Astrocyte (in vitro differentiated cells and primary cell): Measurements from ENCODE around the gene TRIM59. TPM values are rescaled to one million over a fixed set of nuclear protein-coding genes. Genes with fewer than 3 reads are reported as not detected.

Experiments
- DNase-seq: peaks from one replicate; pipeline ENCODE4 v3.0.0-alpha.2; 2010; ENCODE audit warnings: low read depth
- FAIRE-seq: peaks from 2 replicates; lab custom pipeline; 2011; peaks lifted over from hg19 to GRCh38; lab: Jason Lieb, UNC
- H2AFZ ChIP-seq: 2 replicates; pipeline ENCODE4 v1.6.0; 2012; ENCODE audit warnings: low read depth, low read length, inconsistent platforms
- H3K27ac ChIP-seq: 2 replicates; pipeline ENCODE4 v1.5.1; 2011; ENCODE audit warnings: low read depth, low read length, inconsistent platforms
- H3K27me3 ChIP-seq: 2 replicates; pipeline ENCODE4 v1.6.0; 2011; ENCODE audit warnings: low read length, inconsistent platforms; ENCODE audit not compliant: insufficient read depth
- H3K36me3 ChIP-seq: 2 replicates; pipeline ENCODE4 v1.5.1; 2011; ENCODE audit warnings: low read length, inconsistent platforms; ENCODE audit not compliant: insufficient read depth
- H3K4me1 ChIP-seq: 2 replicates; pipeline ENCODE4 v1.5.1; 2011; ENCODE audit warnings: low read length, inconsistent platforms; ENCODE audit not compliant: insufficient read depth
- H3K4me2 ChIP-seq: 2 replicates; pipeline ENCODE4 v1.6.0; 2012; ENCODE audit warnings: low read length, inconsistent platforms
- H3K4me3 ChIP-seq: 2 replicates; pipeline ENCODE4 v1.5.1; 2011; ENCODE audit warnings: low read depth, mild to moderate bottlenecking, low read length, inconsistent platforms; ENCODE audit not compliant: insufficient read depth
- H3K79me2 ChIP-seq: 2 replicates; pipeline ENCODE4 v1.6.0; 2012; ENCODE audit warnings: mild to moderate bottlenecking, low read length, inconsistent platforms; ENCODE audit not compliant: insufficient read depth
- H3K9ac ChIP-seq: 2 replicates; pipeline ENCODE4 v1.6.0; 2012; ENCODE audit warnings: mild to moderate bottlenecking, low read length, inconsistent platforms
- H3K9me3 ChIP-seq: 2 replicates; pipeline ENCODE4 v1.5.1; 2012; ENCODE audit warnings: low read depth, mild to moderate bottlenecking, low read length, inconsistent platforms; ENCODE audit not compliant: insufficient read depth
- H4K20me1 ChIP-seq: 2 replicates; pipeline ENCODE4 v1.6.0; 2012; ENCODE audit warnings: low read length, inconsistent platforms; ENCODE audit not compliant: insufficient read depth
- H3K27ac Mint-ChIP-seq: one replicate; pipeline ENCODE4 v1.8.0; 2021; ENCODE audit warnings: mild to moderate bottlenecking, mixed read lengths; ENCODE audit not compliant: unreplicated experiment
- H3K27me3 Mint-ChIP-seq: one replicate; pipeline ENCODE4 v1.8.0; 2021; ENCODE audit warnings: low read depth, mixed read lengths; ENCODE audit not compliant: unreplicated experiment
- H3K36me3 Mint-ChIP-seq: one replicate; pipeline ENCODE4 v1.8.0; 2021; ENCODE audit warnings: low read depth, mixed read lengths; ENCODE audit not compliant: unreplicated experiment
- H3K4me1 Mint-ChIP-seq: one replicate; pipeline ENCODE4 v1.8.0; 2021; ENCODE audit warnings: low read depth, mixed read lengths; ENCODE audit not compliant: unreplicated experiment
- H3K4me3 Mint-ChIP-seq: one replicate; pipeline ENCODE4 v1.8.0; 2021; ENCODE audit warnings: mild to moderate bottlenecking, moderate library complexity, mixed read lengths; ENCODE audit not compliant: unreplicated experiment
- H3K9me3 Mint-ChIP-seq: one replicate; pipeline ENCODE4 v1.8.0; 2021; ENCODE audit warnings: mild to moderate bottlenecking, mixed read lengths; ENCODE audit not compliant: unreplicated experiment
- EZH2 ChIP-seq: IDR thresholded peaks from 2 replicates; pipeline ENCODE4 v1.6.1; 2012; ENCODE audit warnings: mild to moderate bottlenecking, low read length, inconsistent platforms; ENCODE audit not compliant: insufficient read depth
- total RNA-seq: library from RNA; stranded (reverse); gene quantifications from 2 replicates; pipeline ENCODE4 v1.2.1, GENCODE V29; 2021
- TF ChIP-seq, protein P1 (sequence below): IDR thresholded peaks from 2 replicates; pipeline ENCODE4 v1.5.1; 2011; ENCODE audit warnings: low read depth, mild to moderate bottlenecking, inconsistent platforms, low read length, moderate library complexity; ENCODE audit not compliant: insufficient read depth

The TRIM59 gene
- total RNA-seq, 1 donor from 2014 or later = 20.6 TPM

DNA sequence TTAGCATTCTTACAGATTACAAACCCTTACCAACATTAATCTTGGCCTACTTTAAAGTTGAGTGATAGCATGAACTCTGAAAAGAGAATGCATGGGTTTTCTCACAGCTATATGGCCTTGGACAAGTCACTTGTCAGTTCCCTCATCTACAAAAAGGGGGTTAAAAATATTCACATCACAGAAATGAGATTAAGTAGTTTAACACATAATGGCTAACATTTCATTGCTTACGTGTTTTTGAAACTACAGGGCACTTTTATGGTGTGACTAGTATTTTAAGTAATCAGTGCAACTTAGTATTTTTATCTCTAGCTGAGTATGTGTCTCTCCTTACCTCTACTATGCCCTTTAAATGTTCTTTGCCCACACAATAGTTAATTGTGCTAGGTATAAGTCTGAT lies 13.8 kb downstream of the TRIM59 start:
- H2AFZ ChIP-seq = no peak overlapping the region
- Mint-ChIP-seq H3K4me1 (peaks cover 3% of the 10 kb centered on the region), H3K4me3 (no peak overlapping the region), H3K36me3 (peaks cover 8% of the 10 kb centered on the region), H3K27me3 (no peaks in the 10 kb centered on the region), H3K27ac (no peak overlapping the region), H3K9me3 (no peaks in the 10 kb centered on the region)
- H3K9ac ChIP-seq = no peak overlapping the region
- peaks cover 5% of the 10 kb centered on the region for H4K20me1 ChIP-seq
- TF ChIP-seq, protein P1, sequence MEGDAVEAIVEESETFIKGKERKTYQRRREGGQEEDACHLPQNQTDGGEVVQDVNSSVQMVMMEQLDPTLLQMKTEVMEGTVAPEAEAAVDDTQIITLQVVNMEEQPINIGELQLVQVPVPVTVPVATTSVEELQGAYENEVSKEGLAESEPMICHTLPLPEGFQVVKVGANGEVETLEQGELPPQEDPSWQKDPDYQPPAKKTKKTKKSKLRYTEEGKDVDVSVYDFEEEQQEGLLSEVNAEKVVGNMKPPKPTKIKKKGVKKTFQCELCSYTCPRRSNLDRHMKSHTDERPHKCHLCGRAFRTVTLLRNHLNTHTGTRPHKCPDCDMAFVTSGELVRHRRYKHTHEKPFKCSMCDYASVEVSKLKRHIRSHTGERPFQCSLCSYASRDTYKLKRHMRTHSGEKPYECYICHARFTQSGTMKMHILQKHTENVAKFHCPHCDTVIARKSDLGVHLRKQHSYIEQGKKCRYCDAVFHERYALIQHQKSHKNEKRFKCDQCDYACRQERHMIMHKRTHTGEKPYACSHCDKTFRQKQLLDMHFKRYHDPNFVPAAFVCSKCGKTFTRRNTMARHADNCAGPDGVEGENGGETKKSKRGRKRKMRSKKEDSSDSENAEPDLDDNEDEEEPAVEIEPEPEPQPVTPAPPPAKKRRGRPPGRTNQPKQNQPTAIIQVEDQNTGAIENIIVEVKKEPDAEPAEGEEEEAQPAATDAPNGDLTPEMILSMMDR = no peak
- no peak for TF ChIP-seq EZH2
- H3K27ac ChIP-seq = no peak overlapping the region
- H3K9me3 ChIP-seq = no peaks in the 10 kb centered on the region
- H3K27me3 ChIP-seq = no peaks in the 10 kb centered on the region
- DNase-seq (no peak), FAIRE-seq (no peak)
- no peak overlapping the region for H3K4me2 ChIP-seq
- peaks cover 84% of the 10 kb centered on the region for H3K79me2 ChIP-seq
- H3K4me1 ChIP-seq = no peaks in the 10 kb centered on the region
- peaks cover 42% of the 10 kb centered on the region for H3K36me3 ChIP-seq
- H3K4me3 ChIP-seq = no peak overlapping the region

DNA sequence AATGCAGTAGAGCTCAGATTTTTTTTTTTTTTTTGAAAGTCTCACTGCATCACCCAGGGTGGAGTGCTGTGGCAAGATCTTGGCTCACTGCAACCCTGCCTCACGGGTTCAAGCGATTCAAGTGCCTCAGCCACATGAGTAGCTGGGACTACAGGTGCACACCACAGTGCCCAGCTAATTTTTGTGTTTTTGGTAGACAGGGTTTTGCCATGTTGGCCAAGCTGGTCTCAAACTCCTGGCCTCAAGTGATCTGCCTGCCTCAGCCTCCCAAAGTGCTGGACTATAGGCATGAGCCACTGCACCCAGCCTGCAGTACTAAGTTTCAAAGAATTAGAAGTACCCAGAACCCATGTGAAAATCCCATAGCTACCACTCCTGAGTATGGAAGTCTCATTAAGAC lies 14.5 kb downstream of the TRIM59 start:
- H3K4me3 ChIP-seq = no peak overlapping the region
- Mint-ChIP-seq H3K9me3 (no peaks in the 10 kb centered on the region), H3K36me3 (peaks cover 8% of the 10 kb centered on the region), H3K4me3 (no peak overlapping the region), H3K27me3 (no peaks in the 10 kb centered on the region), H3K4me1 (peaks cover 3% of the 10 kb centered on the region), H3K27ac (no peak overlapping the region)
- no peak for DNase-seq
- no peak overlapping the region for H2AFZ ChIP-seq
- H3K9me3 ChIP-seq = no peaks in the 10 kb centered on the region
- H3K79me2 ChIP-seq = peaks cover 80% of the 10 kb centered on the region
- no peak overlapping the region for H3K4me2 ChIP-seq
- no peaks in the 10 kb centered on the region for H3K27me3 ChIP-seq
- no peaks in the 10 kb centered on the region for H4K20me1 ChIP-seq
- no peaks in the 10 kb centered on the region for H3K4me1 ChIP-seq
- H3K36me3 ChIP-seq = peaks cover 48% of the 10 kb centered on the region
- no peak overlapping the region for H3K9ac ChIP-seq
- FAIRE-seq = no peak
- TF ChIP-seq, protein P1 = no peak
- TF ChIP-seq EZH2 = no peak
- H3K27ac ChIP-seq = no peak overlapping the region

GRCh38 chr3:160434071-160434470 lies 15.5 kb downstream of the TRIM59 start:
- no peak for TF ChIP-seq EZH2
- TF ChIP-seq, protein P1 = no peak
- H3K27ac Mint-ChIP-seq = no peak overlapping the region
- peaks cover 74% of the 10 kb centered on the region for H3K79me2 ChIP-seq

More at GRCh38 chr3:160434071-160434470, 15.5 kb downstream of the TRIM59 start:
- no peak overlapping the region for H3K4me3 ChIP-seq
- peaks cover 50% of the 10 kb centered on the region for H3K36me3 ChIP-seq
- Mint-ChIP-seq H3K4me3 (no peak overlapping the region), H3K9me3 (no peaks in the 10 kb centered on the region), H3K27me3 (no peaks in the 10 kb centered on the region), H3K36me3 (peaks cover 8% of the 10 kb centered on the region), H3K4me1 (peaks cover 3% of the 10 kb centered on the region)
- DNase-seq = peak; percentile 66
- no peak overlapping the region for H3K27ac ChIP-seq
- H2AFZ ChIP-seq = no peak overlapping the region
- H3K9me3 ChIP-seq = no peaks in the 10 kb centered on the region
- no peak overlapping the region for H3K9ac ChIP-seq
- no peaks in the 10 kb centered on the region for H4K20me1 ChIP-seq
- H3K4me1 ChIP-seq = no peaks in the 10 kb centered on the region
- peak; percentile 71 for FAIRE-seq
- no peak overlapping the region for H3K4me2 ChIP-seq
- no peaks in the 10 kb centered on the region for H3K27me3 ChIP-seq
